ENCODE data around the gene CNPY1. TPM values are rescaled to one million over a fixed set of nuclear protein-coding genes. Genes with fewer than 3 reads are reported as not detected.

Gene CNPY1
- total RNA-seq, 4 donors from 2014 or later: not detected

DNA sequence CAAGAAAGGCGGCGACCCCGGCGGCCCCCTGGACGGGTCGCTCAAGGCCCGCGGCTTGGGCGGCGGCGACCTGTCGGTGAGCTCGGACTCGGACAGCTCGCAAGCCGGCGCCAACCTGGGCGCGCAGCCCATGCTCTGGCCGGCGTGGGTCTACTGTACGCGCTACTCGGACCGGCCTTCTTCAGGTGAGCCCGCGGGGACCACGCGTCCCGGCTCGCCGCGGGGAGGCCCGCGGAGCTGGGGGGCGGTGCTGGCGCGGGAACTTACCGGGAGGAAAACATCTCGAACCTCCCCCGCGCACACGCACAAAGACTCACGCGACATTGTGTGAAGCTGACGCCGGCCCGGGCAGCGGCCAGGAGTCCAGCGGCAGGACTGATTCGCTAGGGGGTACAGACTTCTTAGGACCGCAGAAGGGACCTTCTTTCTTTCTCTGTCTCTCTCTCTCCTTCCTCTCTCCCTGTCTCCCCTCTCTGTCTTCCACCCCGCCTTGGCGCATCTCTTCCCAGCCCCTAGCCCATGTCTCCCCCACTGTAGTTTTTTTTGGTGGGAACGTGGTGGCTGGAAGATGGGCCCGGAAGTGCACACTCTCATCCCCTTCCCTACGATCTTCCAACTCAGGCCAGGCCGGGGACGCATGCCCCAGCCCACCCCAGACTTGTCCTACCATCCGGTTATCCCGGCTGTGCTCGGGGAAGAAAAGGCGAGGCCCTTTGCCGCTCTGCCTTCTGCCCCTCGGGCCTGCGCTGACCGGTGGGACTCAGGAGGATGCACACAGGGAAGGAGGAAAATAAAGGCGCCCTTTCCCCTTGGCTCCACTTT is 87.3 kb downstream of the CNPY1 start:
- peaks cover 12 to 37% (median 32%) of the 10 kb centered on the region in 4 donors for H3K4me1 ChIP-seq
- TF ChIP-seq, protein P1, sequence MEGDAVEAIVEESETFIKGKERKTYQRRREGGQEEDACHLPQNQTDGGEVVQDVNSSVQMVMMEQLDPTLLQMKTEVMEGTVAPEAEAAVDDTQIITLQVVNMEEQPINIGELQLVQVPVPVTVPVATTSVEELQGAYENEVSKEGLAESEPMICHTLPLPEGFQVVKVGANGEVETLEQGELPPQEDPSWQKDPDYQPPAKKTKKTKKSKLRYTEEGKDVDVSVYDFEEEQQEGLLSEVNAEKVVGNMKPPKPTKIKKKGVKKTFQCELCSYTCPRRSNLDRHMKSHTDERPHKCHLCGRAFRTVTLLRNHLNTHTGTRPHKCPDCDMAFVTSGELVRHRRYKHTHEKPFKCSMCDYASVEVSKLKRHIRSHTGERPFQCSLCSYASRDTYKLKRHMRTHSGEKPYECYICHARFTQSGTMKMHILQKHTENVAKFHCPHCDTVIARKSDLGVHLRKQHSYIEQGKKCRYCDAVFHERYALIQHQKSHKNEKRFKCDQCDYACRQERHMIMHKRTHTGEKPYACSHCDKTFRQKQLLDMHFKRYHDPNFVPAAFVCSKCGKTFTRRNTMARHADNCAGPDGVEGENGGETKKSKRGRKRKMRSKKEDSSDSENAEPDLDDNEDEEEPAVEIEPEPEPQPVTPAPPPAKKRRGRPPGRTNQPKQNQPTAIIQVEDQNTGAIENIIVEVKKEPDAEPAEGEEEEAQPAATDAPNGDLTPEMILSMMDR (IDR thresholded peaks at IDR 0.05): no peak
- TF ChIP-seq POLR2AphosphoS5 (IDR thresholded peaks at IDR 0.05) (no peak), EP300 (IDR thresholded peaks at IDR 0.05; ENCODE audit: low read depth) (no peak)
- WGBS, 2 donors (ENCODE audit: low coverage in 1 of 2): 12% methylated on average over 36 of the region's 68 CpGs; no CpG with 5 or more reads in 1 of the 2 donors

DNA sequence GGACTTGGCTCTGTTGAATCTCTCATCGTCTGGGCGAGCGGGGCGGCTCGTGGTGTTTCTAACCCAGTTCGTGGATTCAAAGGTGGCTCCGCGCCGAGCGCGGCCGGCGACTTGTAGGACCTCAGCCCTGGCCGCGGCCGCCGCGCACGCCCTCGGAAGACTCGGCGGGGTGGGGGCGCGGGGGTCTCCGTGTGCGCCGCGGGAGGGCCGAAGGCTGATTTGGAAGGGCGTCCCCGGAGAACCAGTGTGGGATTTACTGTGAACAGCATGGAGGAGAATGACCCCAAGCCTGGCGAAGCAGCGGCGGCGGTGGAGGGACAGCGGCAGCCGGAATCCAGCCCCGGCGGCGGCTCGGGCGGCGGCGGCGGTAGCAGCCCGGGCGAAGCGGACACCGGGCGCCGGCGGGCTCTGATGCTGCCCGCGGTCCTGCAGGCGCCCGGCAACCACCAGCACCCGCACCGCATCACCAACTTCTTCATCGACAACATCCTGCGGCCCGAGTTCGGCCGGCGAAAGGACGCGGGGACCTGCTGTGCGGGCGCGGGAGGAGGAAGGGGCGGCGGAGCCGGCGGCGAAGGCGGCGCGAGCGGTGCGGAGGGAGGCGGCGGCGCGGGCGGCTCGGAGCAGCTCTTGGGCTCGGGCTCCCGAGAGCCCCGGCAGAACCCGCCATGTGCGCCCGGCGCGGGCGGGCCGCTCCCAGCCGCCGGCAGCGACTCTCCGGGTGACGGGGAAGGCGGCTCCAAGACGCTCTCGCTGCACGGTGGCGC is 88.1 kb downstream of the CNPY1 start, which contains the start of gene EN2:
EN2 (plus strand) TSS at position 19 of the 767 bp plus-strand sequence; CDS start at position 268, 249 bp downstream.
- H3K4me3 ChIP-seq: peak within 1 kb of the TSS; percentile 28 to 50 (median 34)
- H3K27me3 ChIP-seq: peaks cover 96% of the 10 kb centered on the region
- no peaks in the 10 kb centered on the region for H3K9me3 ChIP-seq
- 7% methylated on average over 54 of the region's 105 CpGs; no CpG with 5 or more reads in 1 of the 2 donors for WGBS, 2 donors (ENCODE audit: low coverage in 1 of 2)
- H3K36me3 ChIP-seq: no peaks in the 10 kb centered on the region
- DNase-seq: no peak
- no peak within 1 kb of the TSS for H3K27ac ChIP-seq
- peaks cover 15 to 43% (median 35%) of the 10 kb centered on the region in 4 donors for H3K4me1 ChIP-seq
- TF ChIP-seq, protein P1 (IDR thresholded peaks at IDR 0.05): no peak
- intact Hi-C loops (cut with DNase I; ENCODE audit: low total_unique reads): no loop called here
- in situ Hi-C loops (cut with MboI; ENCODE audit: low pct_ligation_motif_present in 1 of 4, low pct_unique_long_range_greater_than_20kb in 1 of 4, low sequenced_read_pairs in 3 of 4): no loop called here

More for the DNA sequence above, 87.3 kb downstream of the CNPY1 start:
- H3K9me3 ChIP-seq: no peaks in the 10 kb centered on the region
- H3K27me3 ChIP-seq: peaks cover 96% of the 10 kb centered on the region
- peak overlapping the region in 2 of 4 donors; percentile 16 to 41 for H3K4me3 ChIP-seq
- no peaks in the 10 kb centered on the region for H3K36me3 ChIP-seq
- in situ Hi-C loops (cut with MboI; ENCODE audit: low pct_ligation_motif_present in 1 of 4, low pct_unique_long_range_greater_than_20kb in 1 of 4, low sequenced_read_pairs in 3 of 4): no loop called here
- no peak for DNase-seq
- H3K27ac ChIP-seq: no peak overlapping the region
- intact Hi-C loops (cut with DNase I; ENCODE audit: low total_unique reads): no loop called here

DNA sequence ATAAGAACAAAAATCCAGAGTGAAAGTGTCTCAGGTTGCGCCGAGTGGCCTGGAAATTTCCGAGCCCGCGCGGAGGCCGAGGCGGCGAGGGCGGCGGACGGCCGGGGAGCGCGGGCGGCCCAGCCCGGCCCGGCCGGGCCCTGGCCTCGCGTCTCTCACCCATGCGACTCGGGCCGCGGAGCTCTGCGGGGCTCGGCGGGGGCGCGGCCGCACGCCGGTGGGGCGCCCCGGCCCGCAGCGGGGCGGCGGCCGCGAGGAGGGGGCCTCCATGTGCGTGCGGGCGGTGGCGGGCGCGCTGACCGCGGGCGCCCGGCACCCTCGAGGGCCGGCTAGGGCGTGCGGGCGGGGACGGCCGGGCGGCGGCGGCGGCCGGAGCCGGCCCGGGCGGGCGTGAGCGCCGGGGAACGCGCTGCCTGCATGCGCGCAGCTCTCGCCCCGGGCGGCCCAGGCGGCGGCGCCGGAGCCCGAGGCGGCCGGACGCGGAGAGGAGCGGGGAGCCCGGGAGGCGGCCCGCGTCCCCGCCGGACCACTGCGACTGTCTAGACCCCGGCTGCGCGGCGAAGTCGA is 88.7 kb downstream of the CNPY1 start:
- TF ChIP-seq POLR2A (IDR thresholded peaks at IDR 0.05): no peak
- TF ChIP-seq POLR2AphosphoS5 (IDR thresholded peaks at IDR 0.05): no peak
- TF ChIP-seq, protein P1 (IDR thresholded peaks at IDR 0.05): no peak
- TF ChIP-seq EP300 (IDR thresholded peaks at IDR 0.05; ENCODE audit: low read depth): no peak
- peaks cover 15 to 43% (median 35%) of the 10 kb centered on the region in 4 donors for H3K4me1 ChIP-seq
- peak overlapping the region in 3 of 4 donors; percentile 28 to 50 (median 30) for H3K4me3 ChIP-seq
- H3K9me3 ChIP-seq: no peaks in the 10 kb centered on the region
- in situ Hi-C loops (cut with MboI; ENCODE audit: low pct_ligation_motif_present in 1 of 4, low pct_unique_long_range_greater_than_20kb in 1 of 4, low sequenced_read_pairs in 3 of 4): no loop called here
- no peak for DNase-seq
- WGBS, 2 donors (ENCODE audit: low coverage in 1 of 2): 8% methylated on average over 55 of the region's 98 CpGs; no CpG with 5 or more reads in 1 of the 2 donors
- H3K27ac ChIP-seq: no peak overlapping the region
- intact Hi-C loops (cut with DNase I; ENCODE audit: low total_unique reads): no loop called here
- peaks cover 96% of the 10 kb centered on the region for H3K27me3 ChIP-seq
- H3K36me3 ChIP-seq: no peaks in the 10 kb centered on the region
